Heart left ventricle (tissue), 13 donors: ENCODE data around the gene RGL1.

ENCODE experiments used
- CTCF ChIP-seq, 12 donors: fragments of 200-600 bp; sonication (generic) in 4 of 12; IDR thresholded peaks; one replicate each; pipeline versions ENCODE4 v1.5.0 to v1.8.0; 2018 to 2022; ENCODE audit warnings: antibody characterized with exemption in 12 of 12, mild to moderate bottlenecking in 5 of 12
- POLR2A ChIP-seq, 2 donors: fragments of 450-650 bp; IDR thresholded peaks; one replicate each; pipeline ENCODE4 v1.6.1; 2017; ENCODE audit warnings: antibody characterized with exemption in 2 of 2, mild to moderate bottlenecking in 2 of 2, moderate library complexity in 2 of 2
- donor health status: ischemic (EF 13 %, LVEDD 7.1; RV severe dilation, severe dysfunction).
- donor health status: DM: no; HTN: yes; CAD: no.
- donor health status: DM: no; HTN: no; CAD: no.
- donor health status: ischemic (EF 25% LVEDD 6.9; RV normal size, moderate dysfunction).
- donor health status: ischemic (EF 25% LVEDD 5.7; RV mildly dilated, moderate dysfunction).
- donor health status: ischemic (EF 35%, LVEDD 5.7; RV mildly dilated, moderate dysfunction).
- donor health status: nonischemic (EF 11% LVEDD 7.7; RV severe dilation, severe dysfunction).
- donor health status: DM: yes; HTN: yes; CAD: no.
- donor health status: PGD.
- donor health status: ischemic (EF 29% LVEDD 5.4; RV normal size, mild dysfunction).
- donor health status: nonischemic (EF 23%, LVEDD 6.1; RV moderate dilation, normal function).

- TF ChIP-seq CTCF (IDR thresholded peaks at IDR 0.05) (no peak), POLR2A (IDR thresholded peaks at IDR 0.05) (no peak)
These were observed 149.6 kb downstream of the RGL1 start for GRCh38 chr1:183954496-183954895.
